Loucy (cell line): ENCODE results near the gene TMED1.

ENCODE experiments used
- H2AFZ ChIP-seq: fragments of 200-600 bp; sonication (generic); 2 replicates; pipeline ENCODE4 v1.6.0; 2016; ENCODE audit warnings: antibody characterized with exemption, mild to moderate bottlenecking, low read length, moderate library complexity
- H3F3A ChIP-seq: fragments of 200-600 bp; 2 replicates; pipeline ENCODE4 v1.6.0; 2016; ENCODE audit warnings: antibody characterized with exemption, low read depth, mild to moderate bottlenecking
- H3K27me3 ChIP-seq: fragments of 200-600 bp; sonication (generic); 2 replicates; pipeline ENCODE4 v1.6.1; 2014; ENCODE audit warnings: low read length, mild to moderate bottlenecking; ENCODE audit not compliant: insufficient read depth, poor library complexity, severe bottlenecking
- H3K36me3 ChIP-seq: fragments of 200-600 bp; sonication (generic); 2 replicates; pipeline ENCODE4 v1.6.1; 2016; ENCODE audit warnings: low read length; ENCODE audit not compliant: insufficient read depth
- H3K4me1 ChIP-seq: fragments of 200-600 bp; sonication (generic); 2 replicates; pipeline ENCODE4 v1.5.1; 2014; ENCODE audit warnings: low read length, mild to moderate bottlenecking; ENCODE audit not compliant: insufficient read depth, poor library complexity, severe bottlenecking
- H3K4me2 ChIP-seq: fragments of 200-600 bp; sonication (generic); 2 replicates; pipeline ENCODE4 v1.6.0; 2014; ENCODE audit warnings: antibody characterized with exemption, low read length, low read depth, mild to moderate bottlenecking; ENCODE audit not compliant: poor library complexity, severe bottlenecking
- H3K4me3 ChIP-seq: fragments of 200-600 bp; sonication (generic); 2 replicates; pipeline ENCODE4 v1.5.1; 2014; ENCODE audit warnings: low read length, mild to moderate bottlenecking, mixed read lengths; ENCODE audit not compliant: poor library complexity, severe bottlenecking
- H3K79me2 ChIP-seq: fragments of 200-600 bp; sonication (generic); 2 replicates; pipeline ENCODE4 v1.6.1; 2014; ENCODE audit warnings: low read length; ENCODE audit not compliant: insufficient read depth
- H3K9ac ChIP-seq: fragments of 200-600 bp; sonication (generic); 2 replicates; pipeline ENCODE4 v1.6.0; 2014; ENCODE audit warnings: mild to moderate bottlenecking, low read depth, low read length, moderate library complexity; ENCODE audit not compliant: poor library complexity, severe bottlenecking
- H3K9me2 ChIP-seq: fragments of 200-600 bp; sonication (generic); replicated peaks from 2 replicates; pipeline ENCODE4 v1.6.1; 2016; ENCODE audit warnings: low read depth, low read length, mixed read lengths
- H3K9me3 ChIP-seq: fragments of 200-600 bp; sonication (generic); 2 replicates; pipeline ENCODE4 v1.6.1; 2014; ENCODE audit warnings: mild to moderate bottlenecking, antibody characterized with exemption, low read length, low read depth; ENCODE audit not compliant: insufficient read depth
- H4K20me1 ChIP-seq: fragments of 200-600 bp; sonication (generic); 2 replicates; pipeline ENCODE4 v1.6.0; 2014; ENCODE audit warnings: antibody characterized with exemption, low read length, mild to moderate bottlenecking; ENCODE audit not compliant: insufficient read depth, poor library complexity, severe bottlenecking
- EZH2phosphoT487 ChIP-seq: fragments of 200-600 bp; IDR thresholded peaks from 2 replicates; pipeline ENCODE4 v1.6.1; 2018; ENCODE audit warnings: antibody characterized with exemption, mild to moderate bottlenecking, moderate library complexity, borderline replicate concordance
- TF ChIP-seq, protein P1 (sequence below): fragments of 200-600 bp; sonication (generic); conservative IDR thresholded peaks from 2 replicates; pipeline ENCODE4 v1.5.1; 2014; ENCODE audit warnings: mild to moderate bottlenecking, antibody characterized with exemption, low read length

Gene TMED1

DNA sequence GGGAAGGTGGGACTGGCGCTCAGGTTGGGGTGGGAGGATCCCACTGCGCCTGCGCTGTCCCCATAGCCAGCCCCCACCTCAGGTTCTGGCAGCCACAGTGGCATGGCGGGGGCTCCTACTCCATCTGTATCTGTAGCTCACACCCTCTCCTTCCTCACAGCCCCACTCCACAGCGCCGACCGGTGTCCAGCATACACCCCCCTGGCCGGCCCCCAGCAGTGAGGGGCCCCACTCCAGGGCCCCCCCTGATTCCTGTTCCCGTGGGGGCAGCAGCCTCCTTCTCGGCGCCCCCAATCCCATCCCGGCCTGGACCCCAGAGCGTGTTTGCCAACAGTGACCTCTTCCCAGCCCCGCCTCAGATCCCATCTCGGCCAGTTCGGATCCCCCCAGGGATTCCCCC is 6.0 kb downstream of the TMED1 start:
- peaks cover 59% of the 10 kb centered on the region; the same call in 1 of the 2 replicates for H3K36me3 ChIP-seq
- peaks cover 1% of the 10 kb centered on the region for H3K4me1 ChIP-seq
- H3K27me3 ChIP-seq = no peaks in the 10 kb centered on the region
- peaks cover 3% of the 10 kb centered on the region for H4K20me1 ChIP-seq
- H3K4me2 ChIP-seq = no peak overlapping the region
- no peak overlapping the region for H3K4me3 ChIP-seq
- no peak for TF ChIP-seq EZH2phosphoT487
- TF ChIP-seq, protein P1, sequence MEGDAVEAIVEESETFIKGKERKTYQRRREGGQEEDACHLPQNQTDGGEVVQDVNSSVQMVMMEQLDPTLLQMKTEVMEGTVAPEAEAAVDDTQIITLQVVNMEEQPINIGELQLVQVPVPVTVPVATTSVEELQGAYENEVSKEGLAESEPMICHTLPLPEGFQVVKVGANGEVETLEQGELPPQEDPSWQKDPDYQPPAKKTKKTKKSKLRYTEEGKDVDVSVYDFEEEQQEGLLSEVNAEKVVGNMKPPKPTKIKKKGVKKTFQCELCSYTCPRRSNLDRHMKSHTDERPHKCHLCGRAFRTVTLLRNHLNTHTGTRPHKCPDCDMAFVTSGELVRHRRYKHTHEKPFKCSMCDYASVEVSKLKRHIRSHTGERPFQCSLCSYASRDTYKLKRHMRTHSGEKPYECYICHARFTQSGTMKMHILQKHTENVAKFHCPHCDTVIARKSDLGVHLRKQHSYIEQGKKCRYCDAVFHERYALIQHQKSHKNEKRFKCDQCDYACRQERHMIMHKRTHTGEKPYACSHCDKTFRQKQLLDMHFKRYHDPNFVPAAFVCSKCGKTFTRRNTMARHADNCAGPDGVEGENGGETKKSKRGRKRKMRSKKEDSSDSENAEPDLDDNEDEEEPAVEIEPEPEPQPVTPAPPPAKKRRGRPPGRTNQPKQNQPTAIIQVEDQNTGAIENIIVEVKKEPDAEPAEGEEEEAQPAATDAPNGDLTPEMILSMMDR = no peak
- H3K79me2 ChIP-seq = no peaks in the 10 kb centered on the region; the same call in 1 of the 2 replicates
- no peaks in the 10 kb centered on the region for H3K9me2 ChIP-seq
- no peaks in the 10 kb centered on the region; the same call in 1 of the 2 replicates for H3F3A ChIP-seq
- no peak overlapping the region for H2AFZ ChIP-seq
- no peaks in the 10 kb centered on the region for H3K9me3 ChIP-seq
- H3K9ac ChIP-seq = no peak overlapping the region

DNA sequence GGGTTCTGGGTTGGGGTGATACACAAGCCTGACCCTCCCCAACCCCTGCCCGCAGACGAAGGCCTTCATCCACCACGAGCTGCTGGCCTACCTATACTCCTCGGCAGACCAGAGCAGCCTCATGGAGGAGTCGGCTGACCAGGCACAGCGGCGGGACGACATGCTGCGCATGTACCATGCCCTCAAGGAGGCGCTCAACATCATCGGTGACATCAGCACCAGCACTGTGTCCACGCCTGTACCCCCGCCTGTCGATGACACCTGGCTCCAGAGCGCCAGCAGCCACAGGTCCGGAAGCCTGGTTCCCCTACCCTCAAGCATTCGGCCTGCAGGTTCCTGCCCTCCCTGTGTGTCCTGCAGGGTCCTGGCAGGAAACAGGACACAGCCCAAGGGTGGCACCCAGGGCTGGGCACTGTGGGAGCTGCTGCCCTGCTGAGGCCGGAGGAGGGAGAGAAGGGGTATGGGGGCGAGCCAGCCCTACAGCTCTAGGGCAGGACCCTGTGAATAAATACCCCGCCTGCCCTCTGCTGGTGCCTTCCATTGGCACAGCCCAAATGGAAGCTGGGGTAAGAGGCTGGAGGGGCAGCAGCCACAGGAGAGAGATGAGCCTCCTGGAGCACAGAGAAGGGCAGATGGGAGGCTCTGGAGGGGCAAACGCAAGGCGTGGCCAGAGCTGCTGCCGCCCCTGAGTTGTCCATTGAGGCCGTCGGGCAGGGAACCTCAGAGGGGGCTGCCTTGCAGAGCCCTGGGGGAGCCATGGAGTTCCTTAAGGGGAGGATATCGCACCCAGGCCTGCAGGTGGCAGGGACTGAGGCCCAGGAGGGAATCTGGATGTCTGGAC is 6.8 kb downstream of the TMED1 start:
- no peak overlapping the region for H3K9ac ChIP-seq
- no peaks in the 10 kb centered on the region for H3F3A ChIP-seq
- no peaks in the 10 kb centered on the region for H3K79me2 ChIP-seq
- no peaks in the 10 kb centered on the region for H4K20me1 ChIP-seq
- no peaks in the 10 kb centered on the region for H3K9me2 ChIP-seq
- no peaks in the 10 kb centered on the region for H3K27me3 ChIP-seq
- H3K4me2 ChIP-seq = no peak overlapping the region
- no peak overlapping the region for H3K4me3 ChIP-seq
- no peaks in the 10 kb centered on the region for H3K4me1 ChIP-seq
- H3K9me3 ChIP-seq = no peaks in the 10 kb centered on the region
- TF ChIP-seq, protein P1 = 0 out of 2 replicates have a peak, but pooled peaks have one; percentile 15
- TF ChIP-seq EZH2phosphoT487 = no peak
- H3K36me3 ChIP-seq = peaks cover 66% of the 10 kb centered on the region; the same call in 1 of the 2 replicates
- no peak overlapping the region for H2AFZ ChIP-seq

DNA sequence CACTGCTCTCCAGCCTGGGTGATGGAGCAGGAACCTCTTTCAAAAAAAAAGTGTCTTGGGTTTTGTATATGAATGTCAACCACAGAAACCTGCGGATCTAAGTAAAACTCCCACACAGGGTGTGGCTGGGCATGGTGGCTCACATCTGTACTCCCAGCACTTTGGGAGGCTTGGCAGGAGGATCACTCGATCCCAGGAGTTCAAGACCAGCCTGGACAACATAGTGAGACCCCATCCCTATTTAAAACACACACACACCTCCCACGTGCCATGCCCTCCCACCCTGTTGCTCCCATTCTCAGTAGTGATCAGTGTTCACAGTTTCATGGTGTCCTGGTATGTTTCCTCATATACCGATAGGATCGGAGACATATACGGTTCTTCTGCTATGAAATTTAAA is 9.2 kb downstream of the TMED1 start:
- Histone ChIP-seq H3F3A (no peaks in the 10 kb centered on the region), H3K9me3 (no peaks in the 10 kb centered on the region), H3K4me2 (no peak overlapping the region), H3K27me3 (no peaks in the 10 kb centered on the region), H3K79me2 (no peaks in the 10 kb centered on the region), H3K9me2 (no peaks in the 10 kb centered on the region), H3K9ac (no peak overlapping the region), H3K36me3 (peaks cover 59% of the 10 kb centered on the region; the same call in 1 of the 2 replicates), H2AFZ (no peak overlapping the region), H3K4me1 (no peaks in the 10 kb centered on the region), H4K20me1 (no peaks in the 10 kb centered on the region), H3K4me3 (no peak overlapping the region)
- TF ChIP-seq EZH2phosphoT487 = no peak
- TF ChIP-seq, protein P1 = no peak
